Progenitor cell of endocrine pancreas (in vitro differentiated cells): Measurements from ENCODE around the gene AQP2. TPM values are rescaled to one million over a fixed set of nuclear protein-coding genes. Genes with fewer than 3 reads are reported as not detected.

Experiments
- DNase-seq: peaks from one replicate; pipeline ENCODE4 v3.0.0; 2021; ENCODE audit warnings: low spot score; ENCODE audit not compliant: unreplicated experiment
- H3K27ac Mint-ChIP-seq: 2 replicates; pipeline ENCODE4 v1.8.0; 2021; ENCODE audit warnings: mild to moderate bottlenecking, moderate library complexity, mixed read lengths
- H3K27me3 Mint-ChIP-seq: 2 replicates; pipeline ENCODE4 v1.8.0; 2021; ENCODE audit warnings: mixed read lengths
- H3K36me3 Mint-ChIP-seq: 2 replicates; pipeline ENCODE4 v1.8.0; 2022; ENCODE audit warnings: mixed read lengths; ENCODE audit not compliant: insufficient read depth
- H3K4me1 Mint-ChIP-seq: 2 replicates; pipeline ENCODE4 v1.8.0; 2021; ENCODE audit warnings: low read depth, mixed read lengths
- H3K4me3 Mint-ChIP-seq: 2 replicates; pipeline ENCODE4 v1.8.0; 2021; ENCODE audit warnings: low read depth, mild to moderate bottlenecking, moderate library complexity, mixed read lengths
- H3K9me3 Mint-ChIP-seq: 2 replicates; pipeline ENCODE4 v1.8.0; 2021; ENCODE audit warnings: low read depth, mixed read lengths
- total RNA-seq: library from RNA; stranded (reverse); gene quantifications from 2 replicates; pipeline ENCODE4 v1.2.1, GENCODE V29; 2021
- TF ChIP-seq, protein P1 (sequence below): fragments of 200-600 bp; sonication (generic); IDR thresholded peaks from one replicate; pipeline ENCODE4 v1.5.0; 2021; ENCODE audit warnings: antibody characterized with exemption, mild to moderate bottlenecking; ENCODE audit not compliant: unreplicated experiment

The AQP2 gene
- total RNA-seq, 1 donor from 2014 or later: 1.0 TPM

DNA sequence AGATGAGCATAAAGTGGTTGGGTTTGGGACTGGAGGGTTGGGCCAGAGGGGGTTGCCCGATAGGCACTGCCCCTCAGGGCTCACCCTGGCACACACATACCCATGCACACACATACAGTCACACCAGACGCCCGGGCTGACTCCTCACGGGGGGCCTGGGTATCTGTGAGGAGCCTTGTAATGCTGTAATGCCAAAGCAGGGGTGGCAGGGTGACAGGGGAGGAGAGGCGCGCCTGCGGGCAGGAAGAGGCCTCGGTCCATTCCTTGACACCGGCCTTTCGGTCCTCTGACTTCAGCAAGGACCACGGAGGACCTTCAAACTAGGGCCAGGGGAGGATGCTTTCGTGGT is 47.2 kb upstream of the AQP2 start:
- Mint-ChIP-seq H3K27ac (no peak overlapping the region), H3K4me1 (no peaks in the 10 kb centered on the region), H3K36me3 (no peaks in the 10 kb centered on the region), H3K9me3 (no peaks in the 10 kb centered on the region), H3K4me3 (no peak overlapping the region), H3K27me3 (peaks cover 59% of the 10 kb centered on the region)
- TF ChIP-seq, protein P1, sequence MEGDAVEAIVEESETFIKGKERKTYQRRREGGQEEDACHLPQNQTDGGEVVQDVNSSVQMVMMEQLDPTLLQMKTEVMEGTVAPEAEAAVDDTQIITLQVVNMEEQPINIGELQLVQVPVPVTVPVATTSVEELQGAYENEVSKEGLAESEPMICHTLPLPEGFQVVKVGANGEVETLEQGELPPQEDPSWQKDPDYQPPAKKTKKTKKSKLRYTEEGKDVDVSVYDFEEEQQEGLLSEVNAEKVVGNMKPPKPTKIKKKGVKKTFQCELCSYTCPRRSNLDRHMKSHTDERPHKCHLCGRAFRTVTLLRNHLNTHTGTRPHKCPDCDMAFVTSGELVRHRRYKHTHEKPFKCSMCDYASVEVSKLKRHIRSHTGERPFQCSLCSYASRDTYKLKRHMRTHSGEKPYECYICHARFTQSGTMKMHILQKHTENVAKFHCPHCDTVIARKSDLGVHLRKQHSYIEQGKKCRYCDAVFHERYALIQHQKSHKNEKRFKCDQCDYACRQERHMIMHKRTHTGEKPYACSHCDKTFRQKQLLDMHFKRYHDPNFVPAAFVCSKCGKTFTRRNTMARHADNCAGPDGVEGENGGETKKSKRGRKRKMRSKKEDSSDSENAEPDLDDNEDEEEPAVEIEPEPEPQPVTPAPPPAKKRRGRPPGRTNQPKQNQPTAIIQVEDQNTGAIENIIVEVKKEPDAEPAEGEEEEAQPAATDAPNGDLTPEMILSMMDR: no peak
- no peak for DNase-seq

DNA sequence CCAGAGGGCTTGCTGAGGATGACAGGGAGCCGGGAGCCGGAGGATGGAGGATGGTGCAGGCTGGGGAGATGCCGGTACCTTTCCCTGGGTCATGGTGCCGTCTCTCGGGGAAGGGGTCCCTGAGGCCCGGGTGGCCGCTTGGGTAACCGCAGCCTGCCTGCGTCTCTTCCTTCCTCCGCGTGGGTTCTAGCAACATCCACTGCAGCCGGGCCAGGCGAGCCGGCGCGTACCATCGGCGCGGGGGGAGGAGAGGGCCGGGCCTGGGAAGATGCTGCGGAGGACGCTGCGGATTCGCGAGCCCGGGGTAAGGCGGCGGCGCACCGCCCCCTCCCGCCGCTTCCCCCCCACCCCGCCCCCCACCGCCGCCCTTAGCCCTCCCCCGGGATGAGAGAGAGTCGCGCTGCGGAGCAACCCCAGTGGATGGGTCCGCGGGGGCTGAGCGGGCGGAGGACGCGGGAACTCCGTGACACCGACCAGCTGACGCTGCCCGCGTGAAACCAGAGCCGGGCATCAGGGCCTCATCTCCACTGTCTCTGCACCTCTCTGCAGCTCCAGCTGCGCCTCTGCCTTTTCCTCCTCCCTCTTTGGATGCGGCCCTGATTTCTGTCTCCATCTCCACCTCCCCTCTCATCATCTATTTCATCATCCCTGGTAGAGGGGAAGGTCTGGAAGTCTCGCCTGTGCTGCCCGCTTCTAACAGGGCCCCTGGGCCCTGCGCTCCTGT is 46.7 kb upstream of the AQP2 start, which contains the start of gene FAIM2:
Gene FAIM2, minus strand, starts transcription at position 201 of the 724 bp plus-strand sequence. Its CDS starts 108 bp downstream, at position 93.
- no peak for DNase-seq
- no peak within 1 kb of the TSS for H3K27ac Mint-ChIP-seq
- H3K36me3 Mint-ChIP-seq: no peaks in the 10 kb centered on the region

DNA sequence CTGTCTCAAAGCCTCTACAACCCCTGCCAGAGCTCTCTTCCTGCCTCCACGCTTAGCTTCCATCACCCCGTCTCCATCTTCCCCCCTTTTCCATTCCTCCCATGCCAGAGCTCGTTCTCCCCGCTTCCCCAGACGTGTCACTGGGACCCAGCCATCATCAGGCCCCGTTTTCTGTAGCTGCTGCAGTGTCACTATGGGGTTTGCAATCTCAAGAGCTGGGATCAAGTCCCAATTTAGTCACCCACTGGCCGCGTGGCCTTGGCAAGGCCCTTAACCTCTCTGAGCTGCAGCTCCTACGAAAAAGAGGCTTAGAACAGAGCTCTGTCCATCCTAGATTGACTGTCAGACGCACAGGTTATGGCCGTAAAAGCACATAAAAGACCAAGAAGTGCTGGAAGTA is 45.9 kb upstream of the AQP2 start:
- Mint-ChIP-seq H3K4me1 (no peaks in the 10 kb centered on the region), H3K4me3 (no peak overlapping the region), H3K36me3 (no peaks in the 10 kb centered on the region), H3K27ac (no peak overlapping the region), H3K9me3 (no peaks in the 10 kb centered on the region), H3K27me3 (peaks cover 56% of the 10 kb centered on the region)
- TF ChIP-seq, protein P1: no peak
- DNase-seq: no peak

More for the DNA sequence above, 46.7 kb upstream of the AQP2 start, which contains the start of gene FAIM2:
- Mint-ChIP-seq H3K27me3 (peaks cover 58% of the 10 kb centered on the region), H3K4me3 (no peak within 1 kb of the TSS), H3K9me3 (no peaks in the 10 kb centered on the region), H3K4me1 (no peaks in the 10 kb centered on the region)
- TF ChIP-seq, protein P1: no peak

DNA sequence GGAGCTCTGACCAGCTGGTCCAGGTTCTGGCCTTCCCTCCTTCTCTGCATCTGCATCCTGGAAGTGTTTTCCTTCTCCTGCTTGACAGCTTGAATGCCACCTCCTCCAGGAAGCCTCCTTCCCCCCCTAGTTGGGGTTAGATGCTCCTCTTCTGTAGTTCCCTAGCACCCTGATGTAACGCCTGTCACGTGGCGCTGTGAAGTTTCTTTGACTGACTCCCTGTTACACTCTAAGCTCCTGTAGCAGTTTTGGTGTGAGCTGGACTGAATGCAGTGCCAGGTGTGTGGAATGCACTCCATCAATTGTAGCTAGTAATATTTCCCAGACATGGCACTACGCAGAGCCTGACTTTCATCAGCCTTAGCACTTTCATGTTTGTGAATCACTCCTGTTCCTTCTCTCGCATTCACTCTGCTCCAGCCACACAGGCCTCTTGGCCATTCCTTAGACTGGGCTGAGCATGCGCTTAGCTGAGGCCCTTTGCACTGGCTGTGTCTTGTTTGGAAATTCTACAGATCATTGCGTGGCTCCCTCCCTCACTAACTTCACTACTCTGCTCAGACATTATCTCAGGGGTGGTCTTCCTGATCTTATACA is 44.7 kb upstream of the AQP2 start:
- H3K27ac Mint-ChIP-seq: peak overlapping the region; percentile 14

DNA sequence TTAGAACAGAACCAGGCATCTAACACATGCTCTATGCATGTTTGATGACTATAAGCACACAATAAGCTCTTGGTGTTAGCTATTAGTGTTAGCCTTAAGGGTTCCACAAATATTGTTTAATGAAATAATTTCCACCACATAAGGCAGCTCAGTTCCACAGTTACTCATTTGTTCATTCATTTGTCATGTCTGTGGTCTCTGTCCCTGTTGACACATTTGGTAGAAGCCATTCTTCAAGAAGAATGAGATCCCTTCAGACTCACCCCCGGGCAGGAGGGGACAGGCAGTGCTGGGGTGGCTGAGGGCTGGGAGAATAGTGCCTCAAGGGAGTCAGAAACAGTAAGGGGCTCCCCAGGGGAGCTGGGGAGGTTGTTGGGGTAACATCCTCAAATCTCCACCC is 43.2 kb upstream of the AQP2 start:
- TF ChIP-seq, protein P1: no peak
- H3K27me3 Mint-ChIP-seq: peaks cover 49% of the 10 kb centered on the region
- H3K4me1 Mint-ChIP-seq: no peaks in the 10 kb centered on the region
- no peak for DNase-seq
- no peaks in the 10 kb centered on the region for H3K36me3 Mint-ChIP-seq
- no peaks in the 10 kb centered on the region for H3K9me3 Mint-ChIP-seq
- H3K27ac Mint-ChIP-seq: no peak overlapping the region
- no peak overlapping the region for H3K4me3 Mint-ChIP-seq

More for the DNA sequence above, 44.7 kb upstream of the AQP2 start:
- Mint-ChIP-seq H3K36me3 (no peaks in the 10 kb centered on the region), H3K27me3 (peaks cover 58% of the 10 kb centered on the region), H3K4me3 (no peak overlapping the region), H3K9me3 (no peaks in the 10 kb centered on the region), H3K4me1 (no peaks in the 10 kb centered on the region)
- TF ChIP-seq, protein P1: no peak
- no peak for DNase-seq
